HEK293 (cell line): ENCODE measurements around the gene DHRS3.

Source experiments
- CTCF ChIA-PET: fragments of 350-600 bp; formaldehyde crosslinking; extraction: SDS; loops from one replicate; lab custom pipeline; 2021; ENCODE audit warnings: antibody characterized with exemption; lab: Yijun Ruan, JAX
- POLR2A ChIA-PET: fragments of 300-600 bp; formaldehyde crosslinking; extraction: SDS; loops from one replicate; lab custom pipeline; 2020; ENCODE audit warnings: antibody characterized with exemption, inconsistent platforms; lab: Yijun Ruan, JAX
- H3K27ac ChIP-seq: fragments of 200-500 bp; sonication (Bioruptor generic); 2 replicates; pipeline ENCODE4 v1.5.1; 2014; ENCODE audit warnings: low read depth, low read length, control low read depth, inconsistent platforms; ENCODE audit errors: extremely low read depth
- H3K36me3 ChIP-seq, 2 experiments: fragments of 200-500 bp in 1 of 2; sonication (Bioruptor generic) in 1 of 2; 1 replicate in 1 of 2; 2 replicates in 1 of 2; pipeline ENCODE4 v1.5.1; 2014 to 2017; ENCODE audit warnings: inconsistent platforms in 2 of 2, low read length in 2 of 2; ENCODE audit not compliant: control insufficient read depth in 2 of 2, insufficient read depth in 1 of 2
- H3K4me1 ChIP-seq: fragments of 200-500 bp; sonication (Bioruptor generic); 2 replicates; pipeline ENCODE4 v1.5.1; 2014; ENCODE audit warnings: mild to moderate bottlenecking, low read length, inconsistent platforms; ENCODE audit not compliant: control insufficient read depth, insufficient read depth
- H3K4me3 ChIP-seq: 2 replicates; pipeline ENCODE4 v1.5.1; 2011; ENCODE audit warnings: low read depth, mild to moderate bottlenecking, control low read depth, low read length, moderate library complexity
- H3K9me3 ChIP-seq: fragments of 200-500 bp; sonication (Bioruptor generic); 2 replicates; pipeline ENCODE4 v1.5.1; 2014; ENCODE audit warnings: low read depth, low read length, inconsistent platforms; ENCODE audit not compliant: control insufficient read depth, insufficient read depth
- GLIS2 ChIP-seq: fragments of 450-650 bp; formaldehyde crosslinking; IDR thresholded peaks from 2 replicates; pipeline ENCODE4 v1.5.1; 2016; ENCODE audit warnings: missing biosample characterization, missing genetic modification characterization
- MEIS1 ChIP-seq: sonication (generic); formaldehyde crosslinking; IDR thresholded peaks from 2 replicates; pipeline ENCODE4 v1.8.1; 2022; ENCODE audit warnings: missing genetic modification reagents, mild to moderate bottlenecking, borderline replicate concordance
- OSR2 ChIP-seq: fragments of 450-650 bp; formaldehyde crosslinking; IDR thresholded peaks from 2 replicates; pipeline ENCODE4 v1.5.1; 2016; ENCODE audit warnings: missing biosample characterization, missing genetic modification characterization
- SP3 ChIP-seq: fragments of 450-650 bp; formaldehyde crosslinking; IDR thresholded peaks from 2 replicates; pipeline ENCODE4 v1.5.1; 2016; ENCODE audit warnings: missing biosample characterization, missing genetic modification characterization
- ZBTB20 ChIP-seq: fragments of 450-650 bp; formaldehyde crosslinking; IDR thresholded peaks from 2 replicates; pipeline ENCODE4 v1.5.1; 2016; ENCODE audit warnings: missing biosample characterization, missing genetic modification characterization
- ZBTB21 ChIP-seq: fragments of 450-650 bp; formaldehyde crosslinking; IDR thresholded peaks from 2 replicates; pipeline ENCODE4 v1.5.1; 2017; ENCODE audit warnings: missing biosample characterization, missing genetic modification characterization
- ZFP37 ChIP-seq: fragments of 450-650 bp; formaldehyde crosslinking; IDR thresholded peaks from 2 replicates; pipeline ENCODE4 v1.5.1; 2016; ENCODE audit warnings: missing biosample characterization, missing genetic modification characterization
- ZIC2 ChIP-seq: fragments of 450-650 bp; formaldehyde crosslinking; IDR thresholded peaks from 2 replicates; pipeline ENCODE4 v1.5.1; 2016; ENCODE audit warnings: missing biosample characterization, missing genetic modification characterization
- ZNF175 ChIP-seq: fragments of 450-650 bp; formaldehyde crosslinking; IDR thresholded peaks from 2 replicates; pipeline ENCODE4 v1.5.1; 2016; ENCODE audit warnings: missing biosample characterization, missing genetic modification characterization
- ZNF221 ChIP-seq: fragments of 450-650 bp; formaldehyde crosslinking; IDR thresholded peaks from 2 replicates; pipeline ENCODE4 v1.5.1; 2017; ENCODE audit warnings: missing biosample characterization, missing genetic modification characterization, borderline replicate concordance
- ZNF24 ChIP-seq: fragments of 450-650 bp; formaldehyde crosslinking; IDR thresholded peaks from 2 replicates; pipeline ENCODE4 v1.5.1; 2016; ENCODE audit warnings: missing biosample characterization, missing genetic modification characterization
- ZNF335 ChIP-seq: fragments of 450-650 bp; formaldehyde crosslinking; conservative IDR thresholded peaks from 2 replicates; pipeline ENCODE4 v1.5.1; 2016; ENCODE audit warnings: missing biosample characterization, missing genetic modification characterization
- ZNF354C ChIP-seq: fragments of 450-650 bp; formaldehyde crosslinking; IDR thresholded peaks from 2 replicates; pipeline ENCODE4 v1.5.1; 2016; ENCODE audit warnings: missing biosample characterization, missing genetic modification characterization, low read depth, borderline replicate concordance
- ZNF37A ChIP-seq: fragments of 450-650 bp; IDR thresholded peaks from 2 replicates; pipeline ENCODE4 v1.5.1; 2018; ENCODE audit warnings: missing biosample characterization, missing genetic modification characterization
- ZNF561 ChIP-seq: fragments of 450-650 bp; IDR thresholded peaks from 2 replicates; pipeline ENCODE4 v1.5.1; 2018; ENCODE audit warnings: missing biosample characterization, missing genetic modification characterization, borderline replicate concordance
- ZNF623 ChIP-seq: fragments of 450-650 bp; formaldehyde crosslinking; IDR thresholded peaks from 2 replicates; pipeline ENCODE4 v1.5.1; 2016; ENCODE audit warnings: missing biosample characterization, missing genetic modification characterization
- ZNF624 ChIP-seq: fragments of 450-650 bp; formaldehyde crosslinking; IDR thresholded peaks from 2 replicates; pipeline ENCODE4 v1.5.1; 2017; ENCODE audit warnings: missing biosample characterization, missing genetic modification characterization
- ZNF629 ChIP-seq: fragments of 450-650 bp; formaldehyde crosslinking; IDR thresholded peaks from 2 replicates; pipeline ENCODE4 v1.5.1; 2017; ENCODE audit warnings: missing biosample characterization, missing genetic modification characterization
- ZNF670 ChIP-seq: fragments of 450-650 bp; formaldehyde crosslinking; IDR thresholded peaks from 2 replicates; pipeline ENCODE4 v1.5.1; 2016; ENCODE audit warnings: missing biosample characterization, missing genetic modification characterization, low read depth
- ZNF701 ChIP-seq: fragments of 450-650 bp; formaldehyde crosslinking; IDR thresholded peaks from 2 replicates; pipeline ENCODE4 v1.5.1; 2016; ENCODE audit warnings: missing biosample characterization, missing genetic modification characterization
- ZNF777 ChIP-seq: fragments of 450-650 bp; formaldehyde crosslinking; IDR thresholded peaks from 2 replicates; pipeline ENCODE4 v1.5.1; 2017; ENCODE audit warnings: missing biosample characterization, missing genetic modification characterization, borderline replicate concordance
- TF ChIP-seq, protein P1 (sequence below): fragments of 450-650 bp; formaldehyde crosslinking; IDR thresholded peaks from 2 replicates; pipeline ENCODE4 v1.5.1; 2016; ENCODE audit warnings: missing biosample characterization, missing genetic modification characterization
- TF ChIP-seq, protein P2 (sequence below): fragments of 450-650 bp; formaldehyde crosslinking; IDR thresholded peaks from 2 replicates; pipeline ENCODE4 v1.5.1; 2016; ENCODE audit warnings: missing biosample characterization, missing genetic modification characterization
- TF ChIP-seq, protein P3 (sequence below): fragments of 450-650 bp; formaldehyde crosslinking; IDR thresholded peaks from 2 replicates; pipeline ENCODE4 v1.5.1; 2016; ENCODE audit warnings: missing biosample characterization, missing genetic modification characterization, low read depth
- TF ChIP-seq, protein P4 (sequence below): fragments of 450-650 bp; formaldehyde crosslinking; IDR thresholded peaks from 2 replicates; pipeline ENCODE4 v1.5.1; 2017; ENCODE audit warnings: missing biosample characterization, missing genetic modification characterization
- TF ChIP-seq, protein P5 (sequence below): fragments of 450-650 bp; formaldehyde crosslinking; IDR thresholded peaks from 2 replicates; pipeline ENCODE4 v1.5.1; 2016; ENCODE audit warnings: missing biosample characterization, missing genetic modification characterization
- TF ChIP-seq, protein P6 (sequence below): fragments of 450-650 bp; formaldehyde crosslinking; IDR thresholded peaks from 2 replicates; pipeline ENCODE4 v1.5.1; 2016; ENCODE audit warnings: missing biosample characterization, missing genetic modification characterization

The DHRS3 gene

DNA sequence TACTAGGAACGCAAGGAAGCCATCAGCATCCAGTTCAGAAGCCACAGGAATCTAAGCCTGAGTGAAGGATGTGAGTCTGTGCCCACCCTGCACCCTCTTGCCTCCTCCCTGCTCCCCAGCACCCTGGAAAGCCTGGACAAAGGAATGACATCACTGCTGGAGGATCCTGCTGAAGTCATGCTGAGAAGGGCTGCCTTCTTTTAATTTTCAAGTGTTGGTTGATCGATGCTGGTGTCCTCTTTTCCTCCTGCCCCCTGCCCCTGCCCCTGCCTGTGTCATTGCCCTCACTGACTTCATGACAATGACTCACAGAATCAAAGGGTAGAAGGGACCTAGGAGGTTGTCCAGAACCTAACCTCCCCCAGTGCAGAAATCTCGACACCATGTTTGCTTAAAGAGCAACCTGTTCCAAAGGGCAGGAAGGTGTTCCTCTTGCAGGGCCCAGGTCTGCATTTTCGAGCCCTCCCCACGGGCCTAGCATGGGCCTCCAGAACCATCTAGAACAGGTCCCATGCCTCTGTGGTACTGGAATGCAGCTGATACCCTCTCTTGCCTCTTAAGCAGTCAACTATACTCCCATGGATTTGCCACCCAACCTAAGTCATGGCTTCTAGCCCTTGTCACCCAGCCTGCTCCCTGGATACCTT, 9.6 kb downstream of the DHRS3 start:
- Histone ChIP-seq H3K4me1 (no peaks in the 10 kb centered on the region), H3K36me3 (peaks cover 0 to 20% of the 10 kb centered on the region in 2 experiments; a peak in 1 of 3 replicates), H3K27ac (no peak overlapping the region), H3K4me3 (no peak overlapping the region), H3K9me3 (no peaks in the 10 kb centered on the region)
- TF ChIP-seq, protein P1, sequence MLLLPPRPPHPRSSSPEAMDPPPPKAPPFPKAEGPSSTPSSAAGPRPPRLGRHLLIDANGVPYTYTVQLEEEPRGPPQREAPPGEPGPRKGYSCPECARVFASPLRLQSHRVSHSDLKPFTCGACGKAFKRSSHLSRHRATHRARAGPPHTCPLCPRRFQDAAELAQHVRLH (tag by site-specific recombination), result no peak
- TF ChIP-seq ZNF335 (tag by site-specific recombination), result no peak
- TF ChIP-seq, protein P2, sequence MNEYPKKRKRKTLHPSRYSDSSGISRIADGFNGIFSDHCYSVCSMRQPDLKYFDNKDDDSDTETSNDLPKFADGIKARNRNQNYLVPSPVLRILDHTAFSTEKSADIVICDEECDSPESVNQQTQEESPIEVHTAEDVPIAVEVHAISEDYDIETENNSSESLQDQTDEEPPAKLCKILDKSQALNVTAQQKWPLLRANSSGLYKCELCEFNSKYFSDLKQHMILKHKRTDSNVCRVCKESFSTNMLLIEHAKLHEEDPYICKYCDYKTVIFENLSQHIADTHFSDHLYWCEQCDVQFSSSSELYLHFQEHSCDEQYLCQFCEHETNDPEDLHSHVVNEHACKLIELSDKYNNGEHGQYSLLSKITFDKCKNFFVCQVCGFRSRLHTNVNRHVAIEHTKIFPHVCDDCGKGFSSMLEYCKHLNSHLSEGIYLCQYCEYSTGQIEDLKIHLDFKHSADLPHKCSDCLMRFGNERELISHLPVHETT (tag by site-specific recombination), result no peak
- TF ChIP-seq, protein P3, sequence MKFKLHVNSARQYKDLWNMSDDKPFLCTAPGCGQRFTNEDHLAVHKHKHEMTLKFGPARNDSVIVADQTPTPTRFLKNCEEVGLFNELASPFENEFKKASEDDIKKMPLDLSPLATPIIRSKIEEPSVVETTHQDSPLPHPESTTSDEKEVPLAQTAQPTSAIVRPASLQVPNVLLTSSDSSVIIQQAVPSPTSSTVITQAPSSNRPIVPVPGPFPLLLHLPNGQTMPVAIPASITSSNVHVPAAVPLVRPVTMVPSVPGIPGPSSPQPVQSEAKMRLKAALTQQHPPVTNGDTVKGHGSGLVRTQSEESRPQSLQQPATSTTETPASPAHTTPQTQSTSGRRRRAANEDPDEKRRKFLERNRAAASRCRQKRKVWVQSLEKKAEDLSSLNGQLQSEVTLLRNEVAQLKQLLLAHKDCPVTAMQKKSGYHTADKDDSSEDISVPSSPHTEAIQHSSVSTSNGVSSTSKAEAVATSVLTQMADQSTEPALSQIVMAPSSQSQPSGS (tag by site-specific recombination), result no peak
- TF ChIP-seq ZIC2 (tag by site-specific recombination), result peak; percentile 62
- no peak for TF ChIP-seq ZNF777
- TF ChIP-seq ZNF37A (tag by site-specific recombination), result no peak
- TF ChIP-seq, protein P4, sequence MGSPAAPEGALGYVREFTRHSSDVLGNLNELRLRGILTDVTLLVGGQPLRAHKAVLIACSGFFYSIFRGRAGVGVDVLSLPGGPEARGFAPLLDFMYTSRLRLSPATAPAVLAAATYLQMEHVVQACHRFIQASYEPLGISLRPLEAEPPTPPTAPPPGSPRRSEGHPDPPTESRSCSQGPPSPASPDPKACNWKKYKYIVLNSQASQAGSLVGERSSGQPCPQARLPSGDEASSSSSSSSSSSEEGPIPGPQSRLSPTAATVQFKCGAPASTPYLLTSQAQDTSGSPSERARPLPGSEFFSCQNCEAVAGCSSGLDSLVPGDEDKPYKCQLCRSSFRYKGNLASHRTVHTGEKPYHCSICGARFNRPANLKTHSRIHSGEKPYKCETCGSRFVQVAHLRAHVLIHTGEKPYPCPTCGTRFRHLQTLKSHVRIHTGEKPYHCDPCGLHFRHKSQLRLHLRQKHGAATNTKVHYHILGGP (tag by site-specific recombination), result no peak
- 0 out of 2 replicates have a peak, but pooled peaks have one; percentile 11 for TF ChIP-seq ZNF629
- no peak for TF ChIP-seq ZBTB21 (tag by site-specific recombination)
- no peak for TF ChIP-seq ZFP37 (tag by site-specific recombination)
- TF ChIP-seq OSR2 (tag by site-specific recombination), result no peak
- ChIA-PET POLR2A (interaction anchor here (1.1 kb wide), 1 partner anchor 9 kb away, joined by 3 read pairs; no protein-coding TSS in a partner anchor), CTCF (no interaction called here)

DNA sequence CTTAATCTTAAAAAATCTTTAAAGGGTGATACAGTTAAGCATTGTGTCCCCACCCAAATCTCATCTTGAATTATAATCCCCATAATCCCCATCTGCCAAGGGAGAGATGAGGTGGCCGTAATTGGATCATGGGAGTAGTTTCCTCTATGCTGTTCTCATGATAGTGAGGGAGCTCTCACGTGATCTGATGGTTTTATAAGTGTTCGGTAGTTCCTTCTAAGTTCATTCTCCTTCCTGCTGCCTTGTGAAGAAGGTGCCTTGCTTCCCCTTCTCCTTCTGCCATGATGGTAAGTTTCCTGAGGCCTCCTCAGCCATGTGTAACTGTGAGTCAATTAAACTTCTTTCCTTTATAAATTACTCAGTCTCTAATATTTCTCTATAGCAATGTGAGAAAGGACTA, 10.7 kb downstream of the DHRS3 start:
- no peaks in the 10 kb centered on the region for H3K4me1 ChIP-seq
- peaks cover 0 to 18% of the 10 kb centered on the region in 2 experiments; a peak in 1 of 3 replicates for H3K36me3 ChIP-seq
- no peak overlapping the region for H3K27ac ChIP-seq
- H3K4me3 ChIP-seq, result no peak overlapping the region
- H3K9me3 ChIP-seq, result no peaks in the 10 kb centered on the region
- ChIA-PET CTCF (interaction anchor here (1.2 kb wide), 1 partner anchor 10 kb away, joined by 3 read pairs; no protein-coding TSS in a partner anchor), POLR2A (no interaction called here)
- no peak for TF ChIP-seq ZNF175
- no peak for TF ChIP-seq ZNF623 (tag by site-specific recombination)
- TF ChIP-seq GLIS2 (tag by site-specific recombination), result no peak
- TF ChIP-seq ZNF624 (tag by site-specific recombination), result no peak
- TF ChIP-seq ZNF670, result no peak
- no peak for TF ChIP-seq ZNF354C
- no peak for TF ChIP-seq ZNF221
- TF ChIP-seq, protein P5, sequence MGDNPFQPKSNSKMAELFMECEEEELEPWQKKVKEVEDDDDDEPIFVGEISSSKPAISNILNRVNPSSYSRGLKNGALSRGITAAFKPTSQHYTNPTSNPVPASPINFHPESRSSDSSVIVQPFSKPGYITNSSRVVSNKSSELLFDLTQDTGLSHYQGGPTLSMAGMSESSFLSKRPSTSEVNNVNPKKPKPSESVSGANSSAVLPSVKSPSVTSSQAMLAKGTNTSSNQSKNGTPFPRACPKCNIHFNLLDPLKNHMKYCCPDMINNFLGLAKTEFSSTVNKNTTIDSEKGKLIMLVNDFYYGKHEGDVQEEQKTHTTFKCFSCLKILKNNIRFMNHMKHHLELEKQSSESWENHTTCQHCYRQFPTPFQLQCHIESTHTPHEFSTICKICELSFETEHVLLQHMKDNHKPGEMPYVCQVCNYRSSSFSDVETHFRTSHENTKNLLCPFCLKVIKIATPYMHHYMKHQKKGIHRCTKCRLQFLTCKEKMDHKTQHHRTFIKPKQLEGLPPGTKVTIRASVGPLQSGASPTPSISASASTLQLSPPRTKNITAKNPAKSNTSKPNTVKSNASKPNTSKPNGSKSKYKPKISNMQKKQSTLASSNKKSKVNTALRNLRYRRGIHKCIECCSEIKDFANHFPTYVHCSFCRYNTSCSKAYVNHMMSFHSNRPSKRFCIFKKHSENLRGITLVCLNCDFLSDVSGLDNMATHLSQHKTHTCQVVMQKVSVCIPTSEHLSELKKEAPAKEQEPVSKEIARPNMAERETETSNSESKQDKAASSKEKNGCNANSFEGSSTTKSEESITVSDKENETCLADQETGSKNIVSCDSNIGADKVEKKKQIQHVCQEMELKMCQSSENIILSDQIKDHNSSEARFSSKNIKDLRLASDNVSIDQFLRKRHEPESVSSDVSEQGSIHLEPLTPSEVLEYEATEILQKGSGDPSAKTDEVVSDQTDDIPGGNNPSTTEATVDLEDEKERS (tag by site-specific recombination), result no peak
- no peak for TF ChIP-seq ZBTB20 (tag by site-specific recombination)
- no peak for TF ChIP-seq SP3 (tag by site-specific recombination)
- TF ChIP-seq MEIS1 (CRISPR knock-in tag), result no peak
- TF ChIP-seq, protein P6, sequence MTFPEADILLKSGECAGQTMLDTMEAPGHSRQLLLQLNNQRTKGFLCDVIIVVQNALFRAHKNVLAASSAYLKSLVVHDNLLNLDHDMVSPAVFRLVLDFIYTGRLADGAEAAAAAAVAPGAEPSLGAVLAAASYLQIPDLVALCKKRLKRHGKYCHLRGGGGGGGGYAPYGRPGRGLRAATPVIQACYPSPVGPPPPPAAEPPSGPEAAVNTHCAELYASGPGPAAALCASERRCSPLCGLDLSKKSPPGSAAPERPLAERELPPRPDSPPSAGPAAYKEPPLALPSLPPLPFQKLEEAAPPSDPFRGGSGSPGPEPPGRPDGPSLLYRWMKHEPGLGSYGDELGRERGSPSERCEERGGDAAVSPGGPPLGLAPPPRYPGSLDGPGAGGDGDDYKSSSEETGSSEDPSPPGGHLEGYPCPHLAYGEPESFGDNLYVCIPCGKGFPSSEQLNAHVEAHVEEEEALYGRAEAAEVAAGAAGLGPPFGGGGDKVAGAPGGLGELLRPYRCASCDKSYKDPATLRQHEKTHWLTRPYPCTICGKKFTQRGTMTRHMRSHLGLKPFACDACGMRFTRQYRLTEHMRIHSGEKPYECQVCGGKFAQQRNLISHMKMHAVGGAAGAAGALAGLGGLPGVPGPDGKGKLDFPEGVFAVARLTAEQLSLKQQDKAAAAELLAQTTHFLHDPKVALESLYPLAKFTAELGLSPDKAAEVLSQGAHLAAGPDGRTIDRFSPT (tag by site-specific recombination), result no peak
- TF ChIP-seq ZNF701 (tag by site-specific recombination), result no peak
- TF ChIP-seq ZNF561 (tag by site-specific recombination), result no peak
- TF ChIP-seq ZNF24 (tag by site-specific recombination), result no peak
